ENCODE measurements around the gene SUN2.

- no peak for TF ChIP-seq CTCF (IDR thresholded peaks at IDR 0.05)
- TF ChIP-seq POLR2AphosphoS5 (IDR thresholded peaks at IDR 0.05): no peak
- no peak for TF ChIP-seq POLR2A (IDR thresholded peaks at IDR 0.05)
Measured at GRCh38 chr22:38727123-38727522, 28.7 kb downstream of the SUN2 start.
